Spinal cord (tissue), 10 donors: Measurements from ENCODE around the gene USP7. TPM values are rescaled to one million over a fixed set of nuclear protein-coding genes. Genes with fewer than 3 reads are reported as not detected.

Source experiments
- DNase-seq, 6 donors: peaks; one replicate each; pipeline versions ENCODE4 v3.0.0 to v3.0.0-alpha.2; 2013 to 2015; ENCODE audit warnings: low spot score in 6 of 6, low read depth in 4 of 6
- H3K27ac ChIP-seq: one replicate; pipeline ENCODE4 v1.5.1; 2013; ENCODE audit warnings: low read depth, low read length, control low read depth
- H3K27me3 ChIP-seq: one replicate; pipeline ENCODE4 v1.6.1; 2013; ENCODE audit warnings: low read length; ENCODE audit not compliant: control insufficient read depth, insufficient read depth
- H3K36me3 ChIP-seq: one replicate; pipeline ENCODE4 v1.6.1; 2013; ENCODE audit warnings: low read length; ENCODE audit not compliant: control insufficient read depth, insufficient read depth
- H3K4me1 ChIP-seq: one replicate; pipeline ENCODE4 v1.6.1; 2013; ENCODE audit warnings: low read length; ENCODE audit not compliant: control insufficient read depth, insufficient read depth
- H3K4me3 ChIP-seq: one replicate; pipeline ENCODE4 v1.5.1; 2013; ENCODE audit warnings: low read depth, low read length, control low read depth
- H3K9me3 ChIP-seq: one replicate; pipeline ENCODE4 v1.6.1; 2013; ENCODE audit warnings: low read length; ENCODE audit not compliant: control insufficient read depth, insufficient read depth
- WGBS: methylation state at CpG from one replicate; pipeline ENCODE4 v1.1.5; 2013; ENCODE audit warnings: missing lambda C conversion rate; ENCODE audit not compliant: insufficient coverage; 5-methylcytosine and 5-hydroxymethylcytosine counted together
- long read RNA-seq, 4 donors: transcript quantifications; one replicate each; lab custom pipeline, GENCODE V29; 2026
- polyA plus RNA-seq, 2 donors: library from polyadenylated mRNA; unstranded; fragments of 120-200 nt; gene quantifications; one replicate each; pipeline ENCODE4 v1.2.1, GENCODE V29; 2013; ENCODE audit not compliant: insufficient read length in 2 of 2
- total RNA-seq, 2 donors: library from RNA; depleted of rRNA in 1 of 2; stranded (reverse); fragments of 120-200 nt in 1 of 2; fragments of >200 nt in 1 of 2; gene quantifications; one replicate each; pipeline versions ENCODE4 v1.2.3 to v1.2.4, GENCODE V29; 2013 to 2014
- donor health status: healthy.

The USP7 gene
- 10 to 100 TPM; 60.6 to 88.6 TPM for total RNA-seq
- 100 to 1,000 TPM; 102 to 103 TPM for polyA plus RNA-seq
- long read RNA-seq, donor 1, full-length matches to known transcripts: 5 of 18 reads
- long read RNA-seq, donor 1, partial matches to known transcripts: 13 of 18 reads
- long read RNA-seq, donor 1, other reads (novel, unspliced or antisense): 0 of 18 reads
- long read RNA-seq, donor 2, full-length matches to known transcripts: 1 of 1 reads
- long read RNA-seq, donor 2, partial matches to known transcripts: 0 of 1 reads
- long read RNA-seq, donor 2, other reads (novel, unspliced or antisense): 0 of 1 reads
- long read RNA-seq, donor 3: 0 reads
- long read RNA-seq, donor 4, full-length matches to known transcripts: 4 of 14 reads
- long read RNA-seq, donor 4, partial matches to known transcripts: 10 of 14 reads
- long read RNA-seq, donor 4, other reads (novel, unspliced or antisense): 0 of 14 reads

DNA sequence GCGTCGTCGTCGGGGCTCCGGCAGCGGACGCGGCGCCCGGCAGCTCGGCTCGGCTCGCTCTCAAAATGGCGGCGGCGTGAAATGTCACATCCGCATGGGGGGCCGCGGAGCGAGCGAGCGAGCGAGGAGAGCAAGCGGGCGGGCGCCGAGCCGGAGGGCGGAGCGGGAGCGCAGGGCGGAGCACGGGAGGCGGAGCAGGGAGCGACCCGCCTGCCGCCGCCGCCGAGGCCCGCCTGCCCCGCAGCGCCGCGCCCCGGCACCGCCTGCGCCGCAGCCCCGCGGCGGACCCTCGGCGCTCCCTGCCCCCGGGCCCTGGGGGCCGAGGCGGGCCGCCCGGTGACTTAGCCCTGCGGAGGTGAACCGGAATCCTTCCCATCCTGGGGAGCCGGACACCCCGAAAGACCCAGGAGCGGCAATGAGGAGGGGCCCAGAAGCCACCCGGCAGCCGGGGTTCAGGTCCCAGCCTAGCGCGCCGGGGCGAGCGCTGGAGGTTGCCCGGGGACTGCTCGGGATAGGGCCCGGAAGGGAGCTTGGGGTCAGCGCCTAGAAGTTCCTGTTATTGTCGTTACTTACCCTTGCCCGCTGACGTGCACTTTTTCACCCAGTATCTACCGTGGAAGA is at the start of gene USP7:
Gene USP7, minus strand, starts transcription at position 86 of the 621 bp plus-strand sequence. CDS start 621 bp downstream, outside the sequence.
- DNase-seq: peak; percentile 68 to 97 (median 84)
- H3K4me1 ChIP-seq: peaks cover 31% of the 10 kb centered on the region
- WGBS: under 1% methylated on average over 75 of the region's 79 CpGs
- H3K36me3 ChIP-seq: no peaks in the 10 kb centered on the region
- no peaks in the 10 kb centered on the region for H3K9me3 ChIP-seq
- H3K27ac ChIP-seq: no peak within 1 kb of the TSS
- H3K27me3 ChIP-seq: no peaks in the 10 kb centered on the region
- H3K4me3 ChIP-seq: peak within 1 kb of the TSS; percentile 58

GRCh38 chr16:9013508-9013864 is 49.8 kb upstream of the USP7 start:
- DNase-seq: no peak
- H3K27ac ChIP-seq: no peak overlapping the region
- 41% methylated on average over 6 of the region's 7 CpGs for WGBS
- peaks cover 10% of the 10 kb centered on the region for H3K4me1 ChIP-seq
- H3K36me3 ChIP-seq: no peaks in the 10 kb centered on the region
- H3K9me3 ChIP-seq: peaks cover 6% of the 10 kb centered on the region
- H3K27me3 ChIP-seq: peaks cover 4% of the 10 kb centered on the region
- no peak overlapping the region for H3K4me3 ChIP-seq

DNA sequence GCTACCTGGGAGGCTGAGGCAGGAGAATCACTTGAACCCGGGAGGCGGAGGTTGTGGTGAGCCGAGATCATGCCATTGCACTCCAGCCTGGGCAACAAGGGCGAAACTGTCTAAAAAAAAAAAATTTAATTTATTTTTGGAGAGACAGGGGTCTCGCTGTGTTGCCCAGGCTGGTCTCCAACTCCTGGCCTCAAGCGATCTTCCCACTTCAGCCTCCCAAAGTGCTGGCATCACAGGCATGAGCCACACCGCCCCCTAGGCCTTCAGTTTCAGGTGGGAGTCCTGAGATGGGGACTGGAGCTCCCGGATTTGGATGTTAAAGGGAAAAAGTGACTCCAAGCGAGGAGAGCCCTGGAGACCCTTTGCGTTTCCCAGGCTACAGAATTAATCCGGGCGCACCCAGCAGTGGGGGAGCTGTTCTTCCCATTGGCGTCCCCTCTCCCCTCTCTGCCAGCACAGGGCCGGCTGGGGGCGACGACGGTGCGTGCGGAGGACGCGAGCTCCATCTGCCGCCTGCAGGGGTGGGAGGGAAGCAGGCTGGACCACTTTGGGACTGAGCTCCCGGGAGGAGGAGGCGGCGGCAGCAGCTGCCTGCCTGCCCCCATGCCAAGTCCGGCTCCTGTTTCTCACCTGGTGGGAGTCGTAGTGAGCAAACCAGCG is 49.3 kb upstream of the USP7 start:
- Histone ChIP-seq H3K9me3 (peaks cover 6% of the 10 kb centered on the region), H3K27ac (no peak overlapping the region), H3K27me3 (peaks cover 4% of the 10 kb centered on the region), H3K4me3 (no peak overlapping the region), H3K4me1 (peaks cover 11% of the 10 kb centered on the region), H3K36me3 (no peaks in the 10 kb centered on the region)
- WGBS: 1% methylated on average over 20 of the region's 28 CpGs
- DNase-seq: peak in 3 of 6 donors; percentile 2 to 58 (median 49)

GRCh38 chr16:9012330-9012729 is 48.6 kb upstream of the USP7 start:
- H3K4me1 ChIP-seq: peaks cover 11% of the 10 kb centered on the region
- WGBS: 91% methylated on average over 4 of the region's 6 CpGs
- H3K27me3 ChIP-seq: peaks cover 4% of the 10 kb centered on the region
- H3K9me3 ChIP-seq: peaks cover 6% of the 10 kb centered on the region
- no peaks in the 10 kb centered on the region for H3K36me3 ChIP-seq
- H3K27ac ChIP-seq: no peak overlapping the region
- no peak for DNase-seq
- no peak overlapping the region for H3K4me3 ChIP-seq

- Histone ChIP-seq H3K9me3 (no peaks in the 10 kb centered on the region), H3K27me3 (peaks cover 4% of the 10 kb centered on the region), H3K27ac (no peak overlapping the region), H3K36me3 (no peaks in the 10 kb centered on the region), H3K4me3 (no peak overlapping the region), H3K4me1 (peaks cover 11% of the 10 kb centered on the region)
- WGBS: 12% methylated on average over 26 of the region's 26 CpGs
- DNase-seq: peak in 5 of 6 donors; percentile 20 to 79 (median 26)
These were observed 45.0 kb upstream of the USP7 start for GRCh38 chr16:9008601-9009260.

DNA sequence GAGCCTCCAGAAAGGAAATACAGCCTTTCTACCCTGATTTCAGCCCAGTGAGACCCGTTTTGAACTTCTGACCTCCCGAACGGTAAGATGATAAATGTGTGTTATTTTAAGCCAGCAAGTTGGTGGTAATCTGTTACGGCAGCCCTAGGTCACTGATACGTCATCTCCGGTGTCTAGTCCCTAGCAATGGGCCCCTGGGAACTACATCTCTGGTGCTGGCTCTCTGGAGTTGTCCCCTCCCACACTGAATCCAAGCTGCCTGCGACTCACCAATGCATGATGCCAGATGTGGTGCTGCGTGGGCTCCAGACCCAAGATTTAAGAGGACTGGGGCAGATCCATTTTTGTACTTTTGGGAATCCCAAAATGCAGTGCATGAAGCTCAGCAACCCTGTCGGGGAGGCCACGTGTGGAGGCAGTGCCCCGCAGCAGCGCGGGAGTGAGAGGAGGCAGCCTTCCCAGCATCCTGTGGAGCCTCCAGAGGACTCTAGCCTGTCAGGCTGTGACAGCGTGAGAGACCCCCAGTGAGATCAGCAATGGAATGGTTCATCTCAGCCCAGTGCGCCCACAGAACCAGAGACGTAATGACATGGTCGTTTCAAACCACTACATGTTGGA is 43.6 kb upstream of the USP7 start:
- Histone ChIP-seq H3K36me3 (no peaks in the 10 kb centered on the region), H3K27me3 (no peaks in the 10 kb centered on the region), H3K4me1 (peaks cover 5% of the 10 kb centered on the region), H3K4me3 (no peak overlapping the region), H3K27ac (no peak overlapping the region), H3K9me3 (no peaks in the 10 kb centered on the region)
- DNase-seq: no peak
- 71% methylated on average over 11 of the region's 17 CpGs for WGBS

DNA sequence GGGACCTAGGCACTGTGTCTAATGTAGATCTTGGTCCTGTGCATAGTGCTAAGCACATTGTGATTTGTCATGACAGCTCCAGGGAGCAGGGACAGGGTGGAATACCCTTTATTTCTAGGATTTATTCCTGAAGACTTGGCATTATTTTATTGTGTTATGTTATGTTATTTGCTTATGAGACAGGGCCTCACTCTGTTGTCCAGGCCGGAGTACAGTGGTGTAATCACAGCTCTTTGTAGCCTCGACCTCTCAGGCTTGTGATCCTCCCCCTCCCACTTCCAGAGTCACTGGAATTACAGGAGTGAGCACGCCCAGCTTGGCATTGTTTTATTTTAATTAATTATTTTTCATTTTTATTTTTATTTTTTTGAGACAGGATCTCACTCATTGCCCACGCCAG is 40.5 kb upstream of the USP7 start:
- H3K4me3 ChIP-seq: no peak overlapping the region
- H3K36me3 ChIP-seq: no peaks in the 10 kb centered on the region
- no peaks in the 10 kb centered on the region for H3K27me3 ChIP-seq
- 80% methylated on average over 1 of the region's 4 CpGs for WGBS
- peaks cover 5% of the 10 kb centered on the region for H3K4me1 ChIP-seq
- H3K9me3 ChIP-seq: no peaks in the 10 kb centered on the region
- no peak overlapping the region for H3K27ac ChIP-seq
- no peak for DNase-seq

GRCh38 chr16:9003763-9004162 is 40.1 kb upstream of the USP7 start:
- DNase-seq: no peak
- Histone ChIP-seq H3K27me3 (no peaks in the 10 kb centered on the region), H3K9me3 (no peaks in the 10 kb centered on the region), H3K4me3 (no peak overlapping the region), H3K36me3 (no peaks in the 10 kb centered on the region), H3K27ac (no peak overlapping the region), H3K4me1 (peaks cover 4% of the 10 kb centered on the region)
- WGBS: no CpG with 5 or more reads among the region's 3 CpGs

- Histone ChIP-seq H3K4me1 (no peaks in the 10 kb centered on the region), H3K36me3 (no peaks in the 10 kb centered on the region), H3K27ac (no peak overlapping the region), H3K27me3 (no peaks in the 10 kb centered on the region), H3K9me3 (no peaks in the 10 kb centered on the region), H3K4me3 (no peak overlapping the region)
- no peak for DNase-seq
- 100% methylated on average over 1 of the region's 5 CpGs for WGBS
These were observed 39.6 kb upstream of the USP7 start for GRCh38 chr16:9003322-9003721.
